GM23338 (cell line): ENCODE measurements around the gene C6orf89.

ENCODE experiments used
- CREB1 ChIP-seq: fragments of 250-450 bp; sonication (Bioruptor Pico); IDR thresholded peaks from 2 replicates; pipeline ENCODE4 v1.5.0; 2020; ENCODE audit warnings: low read depth, mild to moderate bottlenecking, moderate library complexity
- CTCF ChIP-seq, 2 experiments: fragments of 200-600 bp in 1 of 2; sonication (generic) in 1 of 2; conservative IDR thresholded peaks; 2 replicates each; pipeline versions ENCODE4 v1.5.1 to v1.6.1; 2016 to 2017; ENCODE audit warnings: antibody characterized with exemption in 2 of 2, low read depth in 2 of 2, mild to moderate bottlenecking in 2 of 2, moderate library complexity in 1 of 2
- ETS1 ChIP-seq: IDR thresholded peaks from 2 replicates; pipeline ENCODE4 v1.6.1; 2016; ENCODE audit warnings: antibody characterized with exemption
- EZH2 ChIP-seq: fragments of 200-600 bp; sonication (generic); IDR thresholded peaks from one replicate; pipeline ENCODE4 v1.8.0; 2017; ENCODE audit warnings: antibody characterized with exemption, mild to moderate bottlenecking, low read depth; ENCODE audit not compliant: unreplicated experiment
- EZH2phosphoT487 ChIP-seq: fragments of 200-600 bp; sonication (generic); IDR thresholded peaks from one replicate; pipeline ENCODE4 v1.8.1; 2018; ENCODE audit warnings: antibody characterized with exemption; ENCODE audit not compliant: unreplicated experiment
- JUNB ChIP-seq: IDR thresholded peaks from one replicate; pipeline ENCODE4 v1.6.1; 2016; ENCODE audit warnings: antibody characterized with exemption; ENCODE audit not compliant: unreplicated experiment
- NANOG ChIP-seq: IDR thresholded peaks from 2 replicates; pipeline ENCODE4 v1.6.1; 2016; ENCODE audit warnings: antibody characterized with exemption, borderline replicate concordance
- POLR2AphosphoS5 ChIP-seq: IDR thresholded peaks from 2 replicates; pipeline ENCODE4 v1.6.1; 2016; ENCODE audit warnings: antibody characterized with exemption, low read depth
- REST ChIP-seq: IDR thresholded peaks from one replicate; pipeline ENCODE4 v1.6.1; 2018; ENCODE audit warnings: antibody characterized with exemption; ENCODE audit not compliant: unreplicated experiment
- ZNF114 ChIP-seq: fragments of 250-450 bp; sonication (Bioruptor Pico); IDR thresholded peaks from 2 replicates; pipeline ENCODE4 v1.5.0; 2020; ENCODE audit warnings: mild to moderate bottlenecking, moderate library complexity
- ZNF331 ChIP-seq: fragments of 250-450 bp; sonication (Bioruptor Pico); IDR thresholded peaks from 2 replicates; pipeline ENCODE4 v1.5.0; 2020; ENCODE audit warnings: low read depth, mild to moderate bottlenecking, moderate library complexity

- no peak for TF ChIP-seq CTCF (conservative IDR thresholded peaks at IDR 0.05; ENCODE audit: low read depth in 2 of 2)
- TF ChIP-seq POLR2AphosphoS5, result no peak
- no peak for TF ChIP-seq CREB1 (CRISPR knock-in tag)
- TF ChIP-seq REST, result no peak
- TF ChIP-seq EZH2, result no peak
- no peak for TF ChIP-seq ETS1
- no peak for TF ChIP-seq JUNB
- no peak for TF ChIP-seq EZH2phosphoT487
- no peak for TF ChIP-seq ZNF114
- no peak for TF ChIP-seq ZNF331 (CRISPR knock-in tag)
- TF ChIP-seq NANOG, result no peak
These were observed 23.0 kb downstream of the C6orf89 start for GRCh38 chr6:36908747-36909146.
